ENCODE results near the gene GIGYF2. TPM values are rescaled to one million over a fixed set of nuclear protein-coding genes. Genes with fewer than 3 reads are reported as not detected.

GIGYF2 gene
- total RNA-seq, 2 experiments from 2014 or later: 52.5 to 55.5 TPM

DNA sequence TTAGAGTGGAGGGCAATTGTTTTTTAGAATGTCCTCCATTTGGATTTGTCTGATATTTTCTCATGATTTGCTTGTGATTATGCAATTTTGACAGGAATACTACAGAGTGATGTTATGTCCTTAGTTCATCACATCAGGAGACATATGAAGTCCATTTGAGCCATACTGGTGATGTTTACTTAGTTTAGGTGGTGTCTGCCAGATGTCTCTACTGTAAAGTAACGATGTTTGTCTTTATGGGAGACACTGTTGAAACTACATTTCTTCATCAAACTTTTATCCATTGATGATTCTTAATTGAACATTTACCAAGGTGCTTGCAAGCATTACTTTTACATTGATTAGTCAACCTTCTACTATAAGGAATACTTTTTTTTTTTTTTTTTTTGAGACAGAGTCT, 168.0 kb downstream of the GIGYF2 start:
- Histone ChIP-seq H3K9me3 (ENCODE audit: control insufficient read depth in 1 of 2, insufficient read depth in 1 of 2, low read length in 2 of 2) (no peaks in the 10 kb centered on the region), H3K4me3 (ENCODE audit: low read length) (no peak overlapping the region), H3K27ac (ENCODE audit: low read depth in 1 of 2, low read length in 2 of 2) (no peak overlapping the region), H3K4me1 (ENCODE audit: insufficient read depth, low read length) (no peaks in the 10 kb centered on the region), H3K36me3 (ENCODE audit: insufficient read depth, low read length) (no peaks in the 10 kb centered on the region), H3K27me3 (ENCODE audit: control insufficient read depth in 1 of 2, insufficient read depth in 2 of 2, low read length in 2 of 2) (no peaks in the 10 kb centered on the region)
- Mint-ChIP-seq H3K27ac (no peak overlapping the region), H3K4me1 (ENCODE audit: low read depth) (no peaks in the 10 kb centered on the region), H3K27me3 (no peaks in the 10 kb centered on the region), H3K4me3 (no peak overlapping the region), H3K9me3 (no peaks in the 10 kb centered on the region), H3K36me3 (ENCODE audit: low read depth) (peaks cover 14% of the 10 kb centered on the region)
- CTCF ChIA-PET: no interaction called here
- intact Hi-C loops (cut with DNase I, micrococcal nuclease): loop anchor here in 1 of 2 experiments (10.0 kb wide), 1 partner anchor 170 kb away; the partner anchor contains the start of gene NEU2
- no peak for ATAC-seq (ENCODE audit: poor library complexity)
- DNase-seq: no peak
- POLR2A ChIA-PET: no interaction called here
- TF ChIP-seq, protein P1, sequence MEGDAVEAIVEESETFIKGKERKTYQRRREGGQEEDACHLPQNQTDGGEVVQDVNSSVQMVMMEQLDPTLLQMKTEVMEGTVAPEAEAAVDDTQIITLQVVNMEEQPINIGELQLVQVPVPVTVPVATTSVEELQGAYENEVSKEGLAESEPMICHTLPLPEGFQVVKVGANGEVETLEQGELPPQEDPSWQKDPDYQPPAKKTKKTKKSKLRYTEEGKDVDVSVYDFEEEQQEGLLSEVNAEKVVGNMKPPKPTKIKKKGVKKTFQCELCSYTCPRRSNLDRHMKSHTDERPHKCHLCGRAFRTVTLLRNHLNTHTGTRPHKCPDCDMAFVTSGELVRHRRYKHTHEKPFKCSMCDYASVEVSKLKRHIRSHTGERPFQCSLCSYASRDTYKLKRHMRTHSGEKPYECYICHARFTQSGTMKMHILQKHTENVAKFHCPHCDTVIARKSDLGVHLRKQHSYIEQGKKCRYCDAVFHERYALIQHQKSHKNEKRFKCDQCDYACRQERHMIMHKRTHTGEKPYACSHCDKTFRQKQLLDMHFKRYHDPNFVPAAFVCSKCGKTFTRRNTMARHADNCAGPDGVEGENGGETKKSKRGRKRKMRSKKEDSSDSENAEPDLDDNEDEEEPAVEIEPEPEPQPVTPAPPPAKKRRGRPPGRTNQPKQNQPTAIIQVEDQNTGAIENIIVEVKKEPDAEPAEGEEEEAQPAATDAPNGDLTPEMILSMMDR (IDR thresholded peaks at IDR 0.05): no peak

DNA sequence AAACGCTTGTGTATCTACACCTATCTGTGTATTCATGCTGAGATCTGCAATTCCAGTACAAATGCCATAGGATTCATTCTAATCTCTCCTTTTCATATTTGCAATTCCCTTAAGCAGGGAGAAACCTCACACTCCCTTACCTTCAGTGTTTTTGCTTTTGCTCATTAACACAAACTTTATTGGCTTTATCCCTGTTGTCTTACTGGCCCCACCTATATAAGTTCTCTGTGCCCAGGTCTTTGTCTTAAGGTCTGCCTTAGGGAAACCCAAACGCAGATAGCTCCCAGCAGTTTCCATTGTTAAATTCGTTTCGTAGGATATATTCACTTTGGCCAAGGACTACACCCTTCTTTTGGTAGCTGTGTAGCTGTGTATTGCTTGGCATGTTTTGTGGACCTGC, 169.0 kb downstream of the GIGYF2 start:
- intact Hi-C loops (cut with DNase I, micrococcal nuclease): loop anchor here in 1 of 2 experiments (10.0 kb wide), 1 partner anchor 169 kb away; the partner anchor contains the start of gene NEU2
- Mint-ChIP-seq H3K9me3 (no peaks in the 10 kb centered on the region), H3K27me3 (no peaks in the 10 kb centered on the region), H3K4me1 (ENCODE audit: low read depth) (no peaks in the 10 kb centered on the region), H3K27ac (no peak overlapping the region), H3K4me3 (no peak overlapping the region), H3K36me3 (ENCODE audit: low read depth) (peaks cover 6% of the 10 kb centered on the region)
- H3K36me3 ChIP-seq (ENCODE audit: insufficient read depth, low read length): no peaks in the 10 kb centered on the region
- H3K27me3 ChIP-seq (ENCODE audit: control insufficient read depth in 1 of 2, insufficient read depth in 2 of 2, low read length in 2 of 2): no peaks in the 10 kb centered on the region
- ATAC-seq (ENCODE audit: poor library complexity): no peak
- no peak overlapping the region for H3K27ac ChIP-seq (ENCODE audit: low read depth in 1 of 2, low read length in 2 of 2)
- ChIA-PET POLR2A (no interaction called here), CTCF (no interaction called here)
- H3K9me3 ChIP-seq (ENCODE audit: control insufficient read depth in 1 of 2, insufficient read depth in 1 of 2, low read length in 2 of 2): no peaks in the 10 kb centered on the region
- TF ChIP-seq, protein P1 (IDR thresholded peaks at IDR 0.05): no peak
- no peaks in the 10 kb centered on the region for H3K4me1 ChIP-seq (ENCODE audit: insufficient read depth, low read length)
- no peak for DNase-seq
- H3K4me3 ChIP-seq (ENCODE audit: low read length): no peak overlapping the region

DNA sequence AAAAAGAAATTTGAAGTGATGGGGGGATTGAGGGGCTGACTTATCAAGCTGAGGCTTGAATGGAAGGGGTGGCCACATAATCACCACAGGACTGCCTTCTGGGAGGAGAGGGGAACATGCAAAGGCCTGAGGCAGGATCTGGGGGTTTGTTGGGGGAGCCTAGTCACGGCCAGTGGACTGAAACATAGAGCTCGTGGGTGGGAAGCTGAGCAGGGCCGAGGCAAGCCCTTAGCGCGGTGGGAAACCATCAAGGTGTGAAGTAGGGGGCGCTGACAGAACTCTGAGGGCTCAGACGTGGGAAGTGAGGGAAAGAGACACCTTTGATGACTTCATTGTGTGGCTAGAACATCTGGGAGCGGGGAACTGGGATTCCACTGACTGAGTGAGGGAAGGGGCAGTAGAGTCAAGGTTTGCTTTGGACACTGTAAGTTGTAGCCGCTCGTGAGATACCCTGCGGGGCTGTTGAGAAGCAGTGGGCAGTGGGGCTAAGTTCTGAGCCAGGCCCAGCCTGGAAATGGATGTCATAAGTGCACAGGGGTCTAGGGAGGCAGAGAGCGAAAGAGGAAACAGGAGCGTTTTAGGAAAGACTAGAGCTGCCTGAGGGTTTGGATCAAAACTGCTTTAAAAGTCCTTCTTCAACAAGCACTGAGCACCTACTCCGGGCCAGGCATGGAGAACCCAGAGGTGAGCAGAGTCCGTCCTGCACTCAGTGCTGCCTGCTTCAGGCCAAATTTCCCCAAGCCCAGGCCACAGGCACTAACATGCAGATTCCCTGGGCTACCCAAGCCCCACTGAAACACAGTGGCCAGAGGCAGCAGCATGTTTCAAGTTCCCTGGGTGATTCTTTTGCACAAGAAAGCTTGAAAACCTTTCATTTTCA, 172.2 kb downstream of the GIGYF2 start:
- no peaks in the 10 kb centered on the region for H3K4me1 ChIP-seq (ENCODE audit: insufficient read depth, low read length)
- Mint-ChIP-seq H3K4me3 (no peak overlapping the region), H3K27me3 (peaks cover 6% of the 10 kb centered on the region), H3K36me3 (ENCODE audit: low read depth) (no peaks in the 10 kb centered on the region), H3K9me3 (no peaks in the 10 kb centered on the region), H3K27ac (no peak overlapping the region), H3K4me1 (ENCODE audit: low read depth) (no peaks in the 10 kb centered on the region)
- no peak for ATAC-seq (ENCODE audit: poor library complexity)
- H3K9me3 ChIP-seq (ENCODE audit: control insufficient read depth in 1 of 2, insufficient read depth in 1 of 2, low read length in 2 of 2): no peaks in the 10 kb centered on the region
- TF ChIP-seq, protein P1 (IDR thresholded peaks at IDR 0.05): no peak
- DNase-seq: no peak
- CTCF ChIA-PET: no interaction called here
- H3K27ac ChIP-seq (ENCODE audit: low read depth in 1 of 2, low read length in 2 of 2): no peak overlapping the region
- no peaks in the 10 kb centered on the region for H3K36me3 ChIP-seq (ENCODE audit: insufficient read depth, low read length)
- intact Hi-C loops (cut with DNase I, micrococcal nuclease): loop anchor here in 1 of 2 experiments (10.0 kb wide), 1 partner anchor 165 kb away; the partner anchor contains the start of gene NEU2
- no peak overlapping the region for H3K4me3 ChIP-seq (ENCODE audit: low read length)
- POLR2A ChIA-PET: interaction anchor here (0.5 kb wide), 1 partner anchor 9 kb away, joined by 3 read pairs; no protein-coding TSS in a partner anchor
- peaks cover 5 to 6% of the 10 kb centered on the region in 2 experiments for H3K27me3 ChIP-seq (ENCODE audit: control insufficient read depth in 1 of 2, insufficient read depth in 2 of 2, low read length in 2 of 2)

Data from CD4-positive, alpha-beta T cell (primary cell).